Heart left ventricle (tissue), 13 donors: ENCODE results near the gene CCDC74B.
"Not testable (repeated sequence)": the region's sequence is repeated elsewhere in the genome, so short reads cannot be mapped to it uniquely, and the experiment has no call there.

Experiments
- POLR2A ChIP-seq, 2 donors: fragments of 450-650 bp; IDR thresholded peaks; one replicate each; pipeline ENCODE4 v1.6.1; 2017; ENCODE audit warnings: antibody characterized with exemption in 2 of 2, mild to moderate bottlenecking in 2 of 2, moderate library complexity in 2 of 2
- TF ChIP-seq, protein P1 (sequence below), 12 donors: fragments of 200-600 bp; sonication (generic) in 4 of 12; IDR thresholded peaks; one replicate each; pipeline versions ENCODE4 v1.5.0 to v1.8.0; 2018 to 2022; ENCODE audit warnings: antibody characterized with exemption in 12 of 12, mild to moderate bottlenecking in 5 of 12
- donor health status: ischemic (EF 13 %, LVEDD 7.1; RV severe dilation, severe dysfunction).
- donor health status: DM: no; HTN: yes; CAD: no.
- donor health status: DM: no; HTN: no; CAD: no.
- donor health status: ischemic (EF 25% LVEDD 6.9; RV normal size, moderate dysfunction).
- donor health status: ischemic (EF 25% LVEDD 5.7; RV mildly dilated, moderate dysfunction).
- donor health status: ischemic (EF 35%, LVEDD 5.7; RV mildly dilated, moderate dysfunction).
- donor health status: nonischemic (EF 11% LVEDD 7.7; RV severe dilation, severe dysfunction).
- donor health status: DM: yes; HTN: yes; CAD: no.
- donor health status: PGD.
- donor health status: ischemic (EF 29% LVEDD 5.4; RV normal size, mild dysfunction).
- donor health status: nonischemic (EF 23%, LVEDD 6.1; RV moderate dilation, normal function).

DNA sequence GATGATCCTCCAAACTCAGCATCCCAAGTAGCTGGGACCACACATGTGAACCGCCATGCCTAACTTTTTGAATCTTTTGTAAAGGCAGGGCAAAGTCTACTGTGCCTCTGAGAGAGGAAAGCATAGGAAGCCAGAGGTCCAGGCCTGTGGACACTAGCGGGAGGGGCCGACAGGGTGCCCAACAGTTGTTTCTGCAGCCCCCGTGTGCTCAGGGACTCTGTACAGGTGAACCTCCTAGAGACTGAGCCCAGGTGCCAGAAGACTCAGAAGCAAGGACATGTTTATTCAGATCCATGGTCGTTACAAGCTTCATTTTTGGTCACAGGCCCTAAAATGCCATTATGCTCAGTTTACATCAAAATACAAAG is 6.2 kb upstream of the CCDC74B start:
- TF ChIP-seq, protein P1, sequence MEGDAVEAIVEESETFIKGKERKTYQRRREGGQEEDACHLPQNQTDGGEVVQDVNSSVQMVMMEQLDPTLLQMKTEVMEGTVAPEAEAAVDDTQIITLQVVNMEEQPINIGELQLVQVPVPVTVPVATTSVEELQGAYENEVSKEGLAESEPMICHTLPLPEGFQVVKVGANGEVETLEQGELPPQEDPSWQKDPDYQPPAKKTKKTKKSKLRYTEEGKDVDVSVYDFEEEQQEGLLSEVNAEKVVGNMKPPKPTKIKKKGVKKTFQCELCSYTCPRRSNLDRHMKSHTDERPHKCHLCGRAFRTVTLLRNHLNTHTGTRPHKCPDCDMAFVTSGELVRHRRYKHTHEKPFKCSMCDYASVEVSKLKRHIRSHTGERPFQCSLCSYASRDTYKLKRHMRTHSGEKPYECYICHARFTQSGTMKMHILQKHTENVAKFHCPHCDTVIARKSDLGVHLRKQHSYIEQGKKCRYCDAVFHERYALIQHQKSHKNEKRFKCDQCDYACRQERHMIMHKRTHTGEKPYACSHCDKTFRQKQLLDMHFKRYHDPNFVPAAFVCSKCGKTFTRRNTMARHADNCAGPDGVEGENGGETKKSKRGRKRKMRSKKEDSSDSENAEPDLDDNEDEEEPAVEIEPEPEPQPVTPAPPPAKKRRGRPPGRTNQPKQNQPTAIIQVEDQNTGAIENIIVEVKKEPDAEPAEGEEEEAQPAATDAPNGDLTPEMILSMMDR (IDR thresholded peaks at IDR 0.05), result not testable (repeated sequence)
- not testable (repeated sequence) for TF ChIP-seq POLR2A (IDR thresholded peaks at IDR 0.05)
